HG03196 (cell line): ENCODE results near the gene FAM171A1.
"Not testable (repeated sequence)": the region's sequence is repeated elsewhere in the genome, so short reads cannot be mapped to it uniquely, and the experiment has no call there.

Experiments used
- ATAC-seq: cut with Tn5 transposase; IDR thresholded peaks from one replicate; pipeline ENCODE4 v1.9.1; 2021; ENCODE audit not compliant: unreplicated experiment

The FAM171A1 gene

GRCh38 chr10:15345450-15345849 lies 25.6 kb downstream of the FAM171A1 start:
- ATAC-seq, result no peak

GRCh38 chr10:15344876-15345285 lies 26.2 kb downstream of the FAM171A1 start:
- ATAC-seq, result no peak

GRCh38 chr10:15344256-15344875 lies 26.7 kb downstream of the FAM171A1 start:
- no peak for ATAC-seq

- no peak for ATAC-seq
These were observed 28.1 kb downstream of the FAM171A1 start for GRCh38 chr10:15342970-15343369.

- no peak for ATAC-seq
These were observed 29.5 kb downstream of the FAM171A1 start for GRCh38 chr10:15341502-15342128.

GRCh38 chr10:15339892-15340291 lies 31.2 kb downstream of the FAM171A1 start:
- ATAC-seq, result no peak

- not testable (repeated sequence) for ATAC-seq
These were observed 33.6 kb downstream of the FAM171A1 start for GRCh38 chr10:15337441-15337923.

GRCh38 chr10:15336211-15336610 lies 34.9 kb downstream of the FAM171A1 start:
- no peak for ATAC-seq

- ATAC-seq, result no peak
These were observed 35.6 kb downstream of the FAM171A1 start for GRCh38 chr10:15335508-15335907.

- ATAC-seq, result no peak
These were observed 36.3 kb downstream of the FAM171A1 start for GRCh38 chr10:15334650-15335323.

- ATAC-seq, result no peak
These were observed 37.0 kb downstream of the FAM171A1 start for GRCh38 chr10:15333909-15334649.

- ATAC-seq, result not testable (repeated sequence)
These were observed 37.9 kb downstream of the FAM171A1 start for GRCh38 chr10:15333181-15333580.

GRCh38 chr10:15331461-15331860 lies 39.6 kb downstream of the FAM171A1 start:
- ATAC-seq, result no peak

- no peak for ATAC-seq
These were observed 41.7 kb downstream of the FAM171A1 start for GRCh38 chr10:15329437-15329836.

- ATAC-seq, result no peak
These were observed 45.2 kb downstream of the FAM171A1 start for GRCh38 chr10:15325944-15326284.

GRCh38 chr10:15325243-15325943 lies 45.7 kb downstream of the FAM171A1 start:
- no peak for ATAC-seq

GRCh38 chr10:15324611-15325010 lies 46.5 kb downstream of the FAM171A1 start:
- ATAC-seq, result no peak

- no peak for ATAC-seq
These were observed 47.0 kb downstream of the FAM171A1 start for GRCh38 chr10:15324113-15324512.

GRCh38 chr10:15322356-15322755 lies 48.7 kb downstream of the FAM171A1 start:
- ATAC-seq, result no peak

- ATAC-seq, result no peak
These were observed 49.4 kb downstream of the FAM171A1 start for GRCh38 chr10:15321431-15322341.
